NCI-H146 (cell line): ENCODE data around the gene LIPJ.

ENCODE experiments used
- DNase-seq: peaks from one replicate; lab custom pipeline; 2025; lab: John Stamatoyannopoulos, UW

Gene LIPJ

DNA sequence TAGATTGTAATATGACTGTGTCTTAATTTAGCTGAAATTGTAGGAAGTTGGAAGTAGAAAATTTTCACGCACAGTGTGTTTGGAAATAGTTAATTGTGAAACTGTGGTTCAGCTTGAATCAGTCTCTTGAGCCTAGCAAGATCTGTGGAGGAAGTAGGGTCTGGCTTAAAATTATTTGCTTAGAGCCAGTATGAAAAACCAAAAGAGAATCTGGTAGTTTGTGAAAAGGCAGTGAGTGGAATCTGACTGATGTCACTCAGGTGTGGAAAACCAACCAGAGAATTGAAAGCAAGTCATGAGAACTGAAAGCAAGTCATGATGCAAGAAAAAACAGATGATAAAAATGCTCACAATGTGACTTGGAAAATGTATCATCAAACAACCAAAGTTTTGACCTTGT is 11.5 kb downstream of the LIPJ start:
- DNase-seq: no peak

DNA sequence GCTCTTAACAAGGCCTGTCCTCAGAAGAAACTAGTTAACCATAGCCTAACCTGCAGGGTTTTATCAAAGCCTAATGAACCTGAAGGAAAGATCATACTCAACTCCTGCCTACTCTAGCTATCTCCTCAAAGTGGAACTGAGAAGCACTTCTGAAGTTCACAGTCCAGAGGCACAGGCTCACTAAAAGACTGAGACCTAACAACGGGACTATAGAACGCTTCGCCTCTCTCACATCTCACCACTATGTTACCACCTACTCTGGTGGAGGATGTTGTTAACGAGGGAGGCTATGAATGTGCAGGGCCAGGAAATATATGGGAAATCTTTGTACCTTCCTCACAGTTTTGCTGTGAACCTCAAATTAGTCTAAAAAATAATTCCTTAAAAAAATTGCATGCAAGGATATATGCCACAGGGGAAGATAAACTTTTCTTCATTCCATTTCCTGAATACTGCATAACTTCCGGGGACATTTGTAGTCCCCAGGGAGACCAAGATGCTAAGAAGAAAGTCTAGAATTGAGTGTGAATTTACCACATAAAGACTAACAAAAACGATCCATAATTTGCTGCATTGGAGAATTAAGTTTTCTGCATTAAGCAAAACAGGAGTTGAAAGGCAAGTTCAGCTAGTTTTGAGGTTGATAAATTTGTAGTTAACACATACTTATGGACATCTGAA is 21.6 kb downstream of the LIPJ start:
- no peak for DNase-seq

DNA sequence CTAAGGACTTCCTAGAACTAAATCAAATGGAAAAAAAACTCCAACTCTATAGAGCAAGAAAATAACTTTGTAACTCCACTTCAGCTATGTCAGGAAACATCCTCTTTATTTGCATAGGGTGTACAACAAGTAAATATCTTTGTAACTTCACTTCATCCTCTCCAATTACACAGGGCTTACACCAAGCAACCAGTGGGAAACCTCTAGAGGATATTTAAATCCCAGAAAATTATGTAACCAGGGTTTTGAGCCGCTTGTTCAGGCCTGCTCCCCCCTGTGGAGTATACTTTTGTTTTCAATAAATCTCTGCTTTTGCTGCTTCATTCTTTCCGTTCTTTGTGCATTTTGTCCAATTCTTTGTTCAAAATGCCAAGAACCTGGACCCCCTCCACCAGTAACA is 22.2 kb downstream of the LIPJ start:
- no peak for DNase-seq

DNA sequence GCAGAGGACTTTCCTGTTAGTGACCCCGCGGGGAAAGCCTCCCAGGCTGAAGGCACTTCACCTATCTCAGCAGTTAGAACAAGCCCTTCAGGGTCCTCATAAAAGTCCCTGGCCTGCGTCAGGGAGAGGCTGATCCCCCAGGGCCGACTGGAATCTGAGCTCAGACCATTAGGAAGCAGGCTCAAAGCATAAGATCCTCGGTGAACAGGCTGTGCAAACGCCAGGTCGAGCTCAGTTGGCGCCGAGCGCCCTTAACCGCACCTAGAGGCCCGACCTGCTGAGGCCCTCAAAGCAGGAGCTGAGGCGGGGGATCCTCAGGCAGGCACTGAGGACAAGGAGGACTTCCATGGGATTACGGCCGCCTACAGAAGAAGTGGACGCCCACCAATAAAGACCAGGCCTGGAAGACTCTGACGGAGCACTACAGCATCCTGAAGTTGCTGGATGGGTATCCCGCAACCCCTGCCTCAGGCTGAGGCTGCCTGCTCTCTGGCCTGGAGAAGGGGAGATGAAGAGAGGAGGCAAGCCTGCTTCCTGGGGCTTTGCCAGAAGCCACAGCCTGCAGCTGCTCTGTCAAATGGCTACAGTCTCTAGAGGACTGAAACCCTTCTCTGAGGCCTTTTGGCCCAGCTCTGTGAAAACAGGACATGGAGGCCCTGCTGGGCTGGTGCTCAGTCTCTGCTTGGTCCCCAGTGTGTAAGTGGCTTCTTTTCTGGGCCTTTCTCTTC is 29.9 kb downstream of the LIPJ start:
- no peak for DNase-seq

DNA sequence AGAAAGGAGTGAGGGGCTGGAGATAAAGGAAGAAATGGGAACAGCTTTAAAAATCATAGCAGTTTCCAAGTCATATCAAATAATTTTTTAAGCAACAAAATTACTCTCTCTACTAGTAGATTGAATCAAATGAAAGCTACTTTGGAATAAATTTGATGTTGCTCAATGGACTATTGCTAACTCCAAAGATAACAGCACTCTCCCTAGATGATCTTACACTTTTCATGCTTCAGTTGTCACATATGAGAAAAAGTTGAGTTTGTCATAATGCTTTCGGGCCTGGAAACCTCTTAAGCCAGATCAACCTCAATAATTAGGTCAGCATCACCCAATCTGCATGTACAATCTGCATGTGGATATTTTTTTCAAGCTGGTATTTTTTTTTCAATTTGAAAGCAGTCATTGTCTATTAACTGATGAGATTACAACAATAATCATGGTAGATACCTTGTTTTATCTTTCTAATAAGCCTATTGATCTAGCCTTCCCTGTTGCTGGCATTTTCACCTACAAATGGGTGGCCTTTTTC is 31.3 kb downstream of the LIPJ start:
- no peak for DNase-seq

DNA sequence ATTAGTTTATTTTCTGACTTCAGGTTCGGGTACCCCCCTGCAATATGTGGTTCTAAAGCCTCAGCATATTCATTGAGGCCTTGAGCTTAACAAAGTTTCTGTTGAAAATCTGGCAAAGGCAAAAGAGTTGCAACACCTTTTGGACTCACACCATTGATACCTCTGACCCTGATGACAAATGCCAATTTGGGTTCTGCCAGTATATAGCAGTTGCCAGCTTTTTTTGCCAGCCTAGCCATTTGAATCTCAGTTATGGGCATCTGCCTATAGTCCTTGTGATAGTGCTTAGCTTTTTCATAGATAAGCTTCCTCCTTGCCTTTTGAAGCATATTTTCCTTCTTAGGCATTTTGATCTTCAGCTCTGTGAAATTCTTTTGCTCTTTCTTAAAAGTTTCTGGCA is 31.9 kb downstream of the LIPJ start:
- DNase-seq: no peak

DNA sequence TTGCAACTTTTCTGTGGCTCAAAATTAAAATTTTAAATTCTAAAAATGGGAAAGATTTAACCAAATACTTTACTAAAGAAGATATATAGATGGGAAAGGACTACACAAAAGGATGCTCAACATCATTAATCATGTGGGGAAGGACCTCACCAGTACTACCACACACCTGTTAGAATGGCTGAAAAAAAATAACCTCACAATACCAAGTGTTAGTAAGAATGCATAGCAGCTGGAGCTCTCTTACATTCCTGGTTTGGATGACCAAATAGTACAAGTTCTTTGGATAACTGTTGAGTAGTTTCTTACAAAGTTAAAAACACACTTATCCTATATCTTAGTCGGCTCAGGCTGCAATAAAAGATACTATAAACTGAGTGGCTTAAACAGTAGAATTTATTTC is 33.9 kb downstream of the LIPJ start:
- DNase-seq: no peak

DNA sequence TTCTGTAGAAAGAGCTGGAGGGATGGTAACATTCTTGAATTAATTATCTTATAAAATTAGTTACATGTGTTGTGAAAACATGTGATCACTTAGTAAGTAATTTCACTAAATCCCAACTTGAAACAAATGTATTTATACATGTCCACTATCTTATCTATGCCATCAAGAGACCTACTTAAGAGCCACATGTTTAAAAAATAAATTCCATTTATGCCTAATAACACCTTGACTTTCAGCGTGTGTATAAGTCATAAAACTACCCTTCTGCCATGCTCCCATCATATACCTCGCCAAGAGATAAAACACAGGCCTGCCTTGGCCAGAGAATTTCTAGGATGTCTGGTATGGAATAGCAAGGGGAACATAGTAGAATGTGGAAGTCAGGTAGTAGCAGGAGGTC is 37.3 kb downstream of the LIPJ start:
- DNase-seq: no peak

DNA sequence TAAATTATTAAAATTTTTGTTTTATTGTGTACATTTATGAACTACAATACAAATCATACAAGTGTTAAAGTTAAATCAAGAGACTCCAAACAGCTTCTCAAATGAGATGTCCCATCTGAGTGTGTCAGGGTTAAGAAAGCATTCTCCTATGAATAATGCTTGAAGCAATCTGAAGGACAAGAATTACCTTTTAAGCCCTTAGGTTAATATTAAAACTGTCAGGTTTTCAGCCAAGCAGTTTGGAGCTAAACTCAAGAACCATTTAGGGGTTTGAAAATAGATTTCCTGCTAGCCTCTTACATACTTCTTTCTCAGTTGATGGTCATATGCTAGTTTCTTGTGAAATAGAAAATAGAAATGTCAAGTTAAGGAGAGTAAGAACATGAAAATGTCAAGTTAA is 38.3 kb downstream of the LIPJ start:
- no peak for DNase-seq

DNA sequence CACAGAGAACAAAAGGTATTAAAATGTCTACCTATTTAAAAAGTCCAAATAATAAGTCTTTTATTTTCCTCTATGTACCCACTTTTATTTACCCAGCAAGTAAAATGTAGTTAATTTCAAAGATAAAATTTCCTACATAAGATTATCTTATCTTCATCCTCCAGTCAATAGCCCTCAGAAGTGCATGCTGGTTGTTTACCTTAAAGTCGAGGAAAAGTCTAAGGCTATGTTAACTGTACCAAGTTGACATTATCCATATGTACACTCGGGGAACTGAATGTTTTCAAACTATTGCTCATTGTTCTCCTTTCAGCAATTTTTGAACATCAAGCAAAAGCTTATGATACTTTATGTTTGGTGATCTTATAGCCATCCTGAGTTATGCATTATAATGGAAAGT is 53.6 kb downstream of the LIPJ start:
- DNase-seq: no peak

DNA sequence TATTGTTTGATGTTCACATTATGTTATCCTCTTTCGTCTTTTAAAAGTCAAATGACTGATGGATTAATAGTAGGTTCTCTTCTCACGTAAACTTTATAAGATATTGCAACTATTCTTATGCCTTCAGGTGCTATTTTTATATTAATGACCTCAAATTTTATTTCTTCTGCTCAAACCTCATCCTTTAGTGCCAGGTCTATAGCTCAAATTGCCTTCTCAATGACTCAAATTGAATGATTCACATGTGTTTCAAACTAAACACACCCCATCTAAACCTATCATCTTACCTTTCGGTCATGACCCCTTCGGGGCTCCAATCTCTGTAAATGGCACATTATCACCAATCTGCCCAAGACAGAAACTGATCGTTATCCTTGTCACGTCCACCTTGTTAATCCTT is 55.6 kb downstream of the LIPJ start:
- no peak for DNase-seq

DNA sequence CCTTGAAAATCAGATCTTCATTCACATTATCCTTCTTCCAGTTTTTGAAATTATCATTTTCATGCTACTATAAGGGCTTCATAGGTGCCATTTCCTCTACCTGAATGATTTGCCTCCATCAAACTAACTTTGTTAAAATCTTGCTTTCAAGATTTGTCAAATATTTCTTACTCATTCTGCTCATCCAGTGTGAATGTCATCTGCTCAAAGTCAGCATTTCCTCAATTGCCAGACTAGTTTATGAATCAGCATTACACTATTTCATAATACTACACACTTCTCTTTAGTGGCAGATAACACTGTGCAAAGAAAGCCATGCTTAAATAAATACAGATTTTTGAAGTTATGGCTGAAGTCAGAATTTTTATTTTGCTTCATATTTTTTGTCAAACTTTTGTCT is 56.4 kb downstream of the LIPJ start:
- no peak for DNase-seq

DNA sequence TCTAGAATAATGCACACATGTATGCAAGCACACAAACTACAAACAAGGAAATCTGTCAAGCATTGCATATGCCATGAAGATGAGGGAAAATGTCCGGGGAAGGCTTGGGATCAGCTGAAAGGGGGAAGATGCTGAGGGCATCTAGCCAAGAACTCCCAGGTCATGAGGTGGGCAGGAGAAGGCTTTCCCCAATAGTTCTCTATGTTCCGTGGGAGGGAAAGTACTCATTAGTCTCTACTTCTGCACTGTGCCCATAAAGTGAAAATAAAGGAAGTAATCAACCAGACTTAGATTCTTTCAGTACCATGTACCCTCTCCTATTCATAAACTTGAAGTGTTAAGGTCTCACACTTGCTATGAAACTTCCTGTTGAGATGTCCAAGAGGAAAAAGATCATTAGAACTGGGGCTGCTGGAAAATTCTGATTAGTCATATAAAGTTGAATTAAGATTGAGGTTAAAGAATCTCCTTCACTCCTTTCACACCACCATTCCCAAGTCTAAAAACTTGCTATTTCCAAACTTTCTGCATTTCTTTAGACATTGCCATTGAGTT is 60.6 kb downstream of the LIPJ start:
- no peak for DNase-seq

DNA sequence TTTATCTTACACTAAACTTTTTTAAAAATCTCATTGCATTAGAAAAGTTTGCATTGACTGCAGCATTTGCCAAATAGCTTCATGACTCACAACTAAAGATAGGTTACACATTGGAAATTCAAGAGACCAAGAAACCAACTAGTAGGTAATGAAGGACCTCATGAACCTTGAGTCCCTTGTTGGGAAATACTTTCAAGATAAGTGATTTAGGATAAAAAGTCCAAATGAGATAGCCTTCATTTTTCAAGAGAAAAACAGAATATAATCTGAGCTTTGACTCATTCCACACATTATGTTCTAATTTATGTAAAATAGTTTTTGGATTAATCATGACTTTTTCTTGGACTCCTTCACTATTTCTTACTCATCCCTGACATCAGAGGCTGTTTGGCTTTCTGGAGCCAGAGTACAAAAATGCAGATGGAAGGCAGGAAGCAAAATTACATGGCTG is 64.6 kb downstream of the LIPJ start:
- DNase-seq: no peak

DNA sequence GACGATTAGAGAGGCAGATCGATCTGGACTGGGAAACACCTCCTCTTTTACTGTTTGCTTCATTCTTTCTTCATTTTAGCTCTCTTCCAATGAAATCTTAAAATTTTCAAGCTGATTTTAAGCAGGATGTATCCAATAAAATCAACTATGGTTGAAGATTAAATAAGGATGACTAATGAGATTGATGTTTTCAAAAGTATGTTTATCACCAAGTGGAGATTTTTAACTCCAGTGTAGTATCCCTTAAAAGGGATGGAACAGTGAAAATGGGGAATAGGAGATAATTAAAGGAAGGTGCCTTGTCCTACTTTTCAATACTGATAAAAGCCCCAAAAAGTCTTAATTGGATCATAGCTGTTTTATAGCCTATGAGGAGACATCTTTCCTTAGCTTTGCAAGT is 66.1 kb downstream of the LIPJ start:
- DNase-seq: no peak
